ENCODE results near the gene BCL2. TPM values are rescaled to one million over a fixed set of nuclear protein-coding genes. Genes with fewer than 3 reads are reported as not detected.

Gene BCL2
- total RNA-seq, 1 experiment from 2014 or later, result 1.3 TPM

GRCh38 chr18:63145851-63146555 is 173.6 kb downstream of the BCL2 start:
- TF ChIP-seq CTCF (conservative IDR thresholded peaks at IDR 0.05), result no peak
- Histone ChIP-seq H2BK15ac (ENCODE audit: low read depth, low read length) (no peak overlapping the region), H3K4me2 (ENCODE audit: insufficient read depth, insufficient read length, low read length) (no peak overlapping the region), H2BK120ac (ENCODE audit: low read depth, low read length, poor library complexity, severe bottlenecking) (no peak overlapping the region), H3K9me3 (ENCODE audit: control insufficient read depth, low read depth, low read length) (no peaks in the 10 kb centered on the region), H4K91ac (ENCODE audit: insufficient read length, low read depth, low read length) (peak overlapping the region; percentile 67), H3K14ac (ENCODE audit: insufficient read depth, low read length) (no peak overlapping the region; the same call in 1 of the 2 replicates), H3K27me3 (ENCODE audit: insufficient read depth, low read length) (no peaks in the 10 kb centered on the region), H3K79me2 (ENCODE audit: insufficient read depth, low read length) (no peaks in the 10 kb centered on the region), H3K23me2 (ENCODE audit: insufficient read length, low read depth, low read length, poor library complexity, severe bottlenecking) (no peaks in the 10 kb centered on the region), H2BK12ac (ENCODE audit: insufficient read length, low read depth, low read length) (no peak overlapping the region), H2AK5ac (ENCODE audit: insufficient read length, low read length) (no peak overlapping the region), H2BK20ac (ENCODE audit: low read depth, low read length, poor library complexity, severe bottlenecking) (no peak overlapping the region), H3K23ac (ENCODE audit: insufficient read length, low read depth, low read length) (no peak overlapping the region), H3T11ph (ENCODE audit: low read length) (no peak overlapping the region), H4K5ac (ENCODE audit: insufficient read length, low read depth, low read length) (no peak overlapping the region), H2AFZ (ENCODE audit: low read length) (no peak overlapping the region), H4K20me1 (ENCODE audit: control insufficient read depth, insufficient read depth, insufficient read length) (no peaks in the 10 kb centered on the region), H3K9ac (ENCODE audit: extremely low read depth, insufficient read length, low read length) (no peak overlapping the region), H2BK5ac (ENCODE audit: insufficient read length, low read length) (no peak overlapping the region), H3K4me1 (ENCODE audit: insufficient read depth, low read length) (no peaks in the 10 kb centered on the region), H3K56ac (ENCODE audit: insufficient read length, low read depth, low read length) (no peak overlapping the region), H4K8ac (replicated peaks; ENCODE audit: insufficient read length, low read depth, low read length) (no peak overlapping the region), H3K79me1 (ENCODE audit: insufficient read depth, low read depth, low read length, poor library complexity, severe bottlenecking) (no peaks in the 10 kb centered on the region), H3K18ac (ENCODE audit: insufficient read length, low read depth, low read length) (no peak overlapping the region), H3K27ac (ENCODE audit: insufficient read length, low read depth, low read length) (no peak overlapping the region), H3K4ac (ENCODE audit: low read depth, low read length) (no peak overlapping the region)
- Mint-ChIP-seq H3K4me3 (no peak overlapping the region), H3K27me3 (ENCODE audit: low read depth) (no peaks in the 10 kb centered on the region; the same call in 1 of the 2 replicates), H3K9me3 (no peaks in the 10 kb centered on the region; a peak in 1 of 5 replicates), H3K36me3 (ENCODE audit: insufficient read depth in 1 of 3, low read depth in 3 of 3) (no peaks in the 10 kb centered on the region), H3K4me1 (peaks cover 18 to 22% of the 10 kb centered on the region in 2 experiments), H3K27ac (0 out of 7 replicates have a peak overlapping the region, but pooled peaks of 1 of the 3 experiments have one; percentile 7)
- WGBS (ENCODE audit: extremely low coverage, insufficient read length, low lambda C conversion rate), result no CpG with 5 or more reads among the region's 18 CpGs
- DNase-seq, result no peak

All from H9 (cell line).